ENCODE measurements around the gene HSF5. TPM values are rescaled to one million over a fixed set of nuclear protein-coding genes. Genes with fewer than 3 reads are reported as not detected.
"Not testable (repeated sequence)": the region's sequence is repeated elsewhere in the genome, so short reads cannot be mapped to it uniquely, and the experiment has no call there.

HSF5 gene
- total RNA-seq, 1 experiment from 2014 or later, result not detected

DNA sequence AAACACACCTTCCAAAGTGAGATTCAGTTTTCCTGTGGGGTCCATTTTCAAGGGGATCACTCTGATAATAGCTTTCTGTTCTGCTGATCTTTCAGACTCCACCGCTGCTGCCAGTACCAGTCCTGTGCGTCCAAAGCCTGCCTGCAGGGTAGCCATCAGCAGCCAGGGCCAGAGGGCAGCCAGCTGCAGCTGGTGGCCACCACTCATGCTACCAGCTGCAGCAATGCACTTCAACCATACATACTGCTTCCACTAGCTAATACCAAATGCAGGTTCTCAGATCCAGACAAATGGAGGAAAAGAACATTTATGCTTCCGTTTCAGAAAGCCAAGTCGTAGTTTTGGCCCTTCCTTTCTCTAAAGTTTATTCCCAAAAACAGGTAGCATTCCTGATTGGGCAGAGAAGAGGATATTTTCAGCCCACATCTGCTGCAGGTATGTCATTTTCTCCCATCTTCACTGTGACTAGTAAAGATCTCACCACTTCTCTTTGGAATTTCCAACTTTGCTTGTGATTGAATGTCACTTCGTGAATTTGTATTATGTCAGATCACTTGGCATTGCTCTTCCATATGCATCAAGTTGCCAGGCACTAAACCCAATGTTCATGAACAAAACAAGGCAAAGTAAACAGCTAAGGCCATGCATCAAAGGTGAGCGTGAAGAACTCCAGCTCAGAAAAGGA, 72.7 kb downstream of the HSF5 start:
- DNase-seq (ENCODE audit: extremely low read depth, low read depth), result no peak

DNA sequence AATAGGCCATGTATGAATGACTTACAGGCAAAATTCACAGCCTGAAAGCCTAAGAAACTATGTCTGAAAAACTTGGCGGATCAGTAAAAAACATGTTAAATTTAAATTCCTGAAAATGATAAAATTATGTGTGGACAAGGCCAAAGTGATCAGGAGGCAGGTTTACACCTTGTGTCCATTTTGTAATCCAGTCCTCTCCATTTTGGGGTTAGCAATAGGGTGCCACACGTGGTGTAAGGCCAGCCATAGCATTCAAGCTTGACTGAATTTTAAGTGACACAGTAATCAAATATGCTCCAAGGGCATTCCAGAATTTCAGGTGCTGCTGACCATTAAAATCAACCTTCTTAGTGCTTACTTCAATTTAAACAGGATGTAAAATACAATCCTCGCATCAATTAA, 73.6 kb downstream of the HSF5 start:
- DNase-seq (ENCODE audit: extremely low read depth, low read depth), result no peak

DNA sequence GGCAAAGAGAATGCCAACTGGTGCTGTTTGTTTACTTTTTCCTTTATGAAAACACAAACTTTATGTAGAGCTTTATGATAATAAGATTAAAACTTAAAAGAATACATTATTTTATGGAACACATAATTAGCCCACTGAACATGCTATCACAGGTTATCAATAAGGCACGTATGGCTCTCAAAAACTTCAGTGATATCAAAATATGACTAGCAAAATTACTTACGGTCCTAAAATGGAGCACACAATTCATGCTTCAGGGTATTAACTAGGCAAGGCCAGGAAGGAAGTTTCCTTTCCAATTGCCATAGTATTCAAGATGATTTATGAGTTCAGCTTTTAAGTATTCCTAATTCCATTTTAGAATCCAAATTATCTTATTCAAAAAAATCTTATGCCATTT, 74.5 kb downstream of the HSF5 start:
- no peak for DNase-seq (ENCODE audit: extremely low read depth, low read depth)

- no peak for DNase-seq (ENCODE audit: extremely low read depth, low read depth)
Observed at GRCh38 chr17:58412961-58413586, 75.1 kb downstream of the HSF5 start.

- DNase-seq (ENCODE audit: extremely low read depth, low read depth), result no peak
Observed at GRCh38 chr17:58412064-58412703, 76.0 kb downstream of the HSF5 start.

DNA sequence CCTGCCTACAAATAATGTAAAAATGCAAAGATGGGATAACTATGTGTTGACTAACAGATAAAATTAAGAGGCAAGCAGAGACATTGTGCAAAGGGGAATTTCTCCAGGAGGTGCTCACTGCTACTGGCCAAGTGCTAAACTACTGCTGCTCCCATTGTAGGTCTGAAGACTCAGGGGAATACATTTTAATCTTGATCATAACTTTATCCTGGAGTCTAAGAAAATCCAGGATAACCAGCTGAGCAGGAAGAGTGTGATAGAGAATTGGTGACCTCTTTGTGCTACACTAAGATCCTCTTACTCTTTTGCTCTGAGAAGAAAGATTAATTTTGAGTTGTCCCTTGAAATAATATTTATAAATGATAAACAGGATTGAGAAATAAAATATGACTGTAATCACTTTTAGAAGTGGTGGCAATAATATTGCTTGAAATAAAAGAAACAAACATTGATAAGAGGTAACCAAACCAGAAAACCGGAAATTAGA, 76.8 kb downstream of the HSF5 start:
- no peak for DNase-seq (ENCODE audit: extremely low read depth, low read depth)

DNA sequence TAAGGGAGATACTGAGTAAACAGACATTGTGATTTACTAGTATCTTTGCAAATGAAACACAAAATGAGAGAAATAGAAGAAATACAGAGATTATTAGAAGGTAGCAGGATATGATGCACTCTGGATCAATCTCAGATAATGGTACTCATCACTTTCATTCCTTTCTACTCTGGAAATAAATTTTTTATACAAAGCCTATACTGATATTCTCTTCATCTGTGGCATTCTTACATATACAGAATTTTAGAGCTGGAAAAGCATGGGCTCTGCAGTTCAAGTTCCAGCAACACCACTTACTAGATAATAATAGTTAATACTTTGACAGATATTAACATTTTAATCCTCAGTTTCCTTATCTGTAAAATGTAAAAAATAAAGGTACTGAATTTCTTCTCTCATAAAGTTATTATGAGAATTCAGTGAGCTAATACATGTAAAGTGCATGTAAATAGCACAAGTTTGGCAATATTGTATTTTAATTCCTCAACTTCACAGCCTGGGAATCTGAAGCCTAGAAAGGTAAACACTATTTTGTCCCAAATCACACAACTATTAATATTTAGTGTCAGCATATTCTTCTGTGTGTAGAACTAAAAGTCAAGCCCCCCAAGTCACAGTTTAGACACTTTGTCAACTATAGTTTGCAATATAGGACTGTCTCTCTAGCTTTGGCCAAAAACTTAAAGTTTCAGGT, 77.3 kb downstream of the HSF5 start:
- DNase-seq (ENCODE audit: extremely low read depth, low read depth), result no peak

- no peak for DNase-seq (ENCODE audit: extremely low read depth, low read depth)
Observed at GRCh38 chr17:58409432-58409831, 78.8 kb downstream of the HSF5 start.

DNA sequence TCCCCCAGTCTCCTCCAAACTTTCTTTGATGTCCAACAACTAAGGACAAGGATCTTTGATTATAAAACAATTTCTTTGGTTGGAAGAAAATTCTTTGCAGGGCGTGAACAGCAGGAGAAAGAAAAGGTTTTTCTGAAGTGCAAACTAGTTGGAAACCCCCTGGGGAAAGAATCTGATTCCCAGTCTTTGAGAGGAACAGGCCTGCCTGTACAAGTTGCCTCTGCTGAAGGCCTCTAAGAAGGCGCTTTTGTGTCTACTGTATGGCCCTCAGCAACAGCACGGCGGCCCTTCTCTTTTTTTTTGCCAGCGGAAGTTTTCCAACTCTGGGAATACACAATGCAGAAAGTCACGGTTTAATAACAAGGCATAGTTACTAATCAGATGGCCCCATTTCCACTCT, 84.9 kb downstream of the HSF5 start:
- no peak for DNase-seq (ENCODE audit: extremely low read depth, low read depth)

- DNase-seq (ENCODE audit: extremely low read depth, low read depth), result no peak
Observed at GRCh38 chr17:58402679-58403078, 85.5 kb downstream of the HSF5 start.

DNA sequence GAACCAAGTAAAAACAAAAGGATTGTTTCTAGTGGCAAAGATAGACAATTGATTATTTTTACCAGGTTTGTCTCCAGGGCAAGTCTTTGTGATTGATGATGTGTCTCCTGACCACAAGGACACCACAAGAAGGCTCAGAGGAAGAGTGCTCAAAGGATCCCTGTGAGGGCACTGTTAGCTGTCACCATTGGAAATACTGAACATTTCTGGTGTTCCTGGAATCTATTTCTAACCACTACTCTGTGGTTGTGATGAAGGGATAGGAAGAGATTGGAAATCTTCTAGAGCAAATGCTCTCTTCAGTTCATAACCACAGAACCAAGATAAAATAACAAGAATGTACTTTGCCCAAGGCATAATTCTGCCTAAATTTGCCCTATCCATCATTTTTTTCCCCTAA, 86.2 kb downstream of the HSF5 start:
- DNase-seq (ENCODE audit: extremely low read depth, low read depth), result no peak

GRCh38 chr17:58401287-58401686, 86.9 kb downstream of the HSF5 start:
- DNase-seq (ENCODE audit: extremely low read depth, low read depth), result no peak

- no peak for DNase-seq (ENCODE audit: extremely low read depth, low read depth)
Observed at GRCh38 chr17:58400826-58401225, 87.4 kb downstream of the HSF5 start.

DNA sequence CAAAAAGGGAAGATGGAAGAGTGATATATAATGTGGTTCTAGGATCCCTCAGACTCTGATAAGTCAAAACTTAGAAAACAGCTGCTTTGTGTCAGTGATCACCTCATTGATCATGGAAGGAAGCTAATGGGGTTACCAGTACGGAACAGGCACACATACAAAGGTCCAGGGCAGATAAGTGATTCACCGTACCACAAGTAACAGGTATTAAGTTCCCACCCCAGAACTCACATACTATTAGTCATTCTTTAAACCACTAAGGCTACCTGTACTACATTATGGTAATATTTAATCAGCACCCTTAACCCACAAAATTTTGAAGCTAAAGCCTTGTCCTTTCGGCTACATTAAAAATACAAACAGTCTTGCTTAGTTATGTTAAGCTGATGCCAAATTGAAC, 88.2 kb downstream of the HSF5 start:
- no peak for DNase-seq (ENCODE audit: extremely low read depth, low read depth)

- no peak for DNase-seq (ENCODE audit: extremely low read depth, low read depth)
Observed at GRCh38 chr17:58398574-58399266, 89.5 kb downstream of the HSF5 start.

DNA sequence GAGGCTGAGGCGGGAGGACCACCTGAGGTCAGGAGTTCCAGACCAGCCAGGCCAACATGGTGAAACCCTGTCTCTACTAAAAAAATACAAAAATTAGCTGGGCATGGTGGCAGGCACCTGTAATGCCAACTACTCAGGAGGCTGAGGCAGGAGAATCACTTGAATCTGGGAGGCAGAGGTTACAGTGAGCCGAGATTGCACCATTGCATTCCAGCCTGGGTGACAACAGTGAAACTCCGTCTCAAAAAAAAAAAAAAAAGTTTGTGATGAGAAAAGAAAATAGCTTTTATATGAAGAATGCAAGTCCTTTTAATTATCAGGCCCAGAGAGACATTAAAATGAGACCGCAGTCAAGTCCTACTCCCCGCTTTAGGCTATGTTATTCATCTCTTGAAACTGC, 90.8 kb downstream of the HSF5 start:
- not testable (repeated sequence) for DNase-seq (ENCODE audit: extremely low read depth, low read depth)

GRCh38 chr17:58396173-58396572, 92.0 kb downstream of the HSF5 start:
- DNase-seq (ENCODE audit: extremely low read depth, low read depth), result no peak

DNA sequence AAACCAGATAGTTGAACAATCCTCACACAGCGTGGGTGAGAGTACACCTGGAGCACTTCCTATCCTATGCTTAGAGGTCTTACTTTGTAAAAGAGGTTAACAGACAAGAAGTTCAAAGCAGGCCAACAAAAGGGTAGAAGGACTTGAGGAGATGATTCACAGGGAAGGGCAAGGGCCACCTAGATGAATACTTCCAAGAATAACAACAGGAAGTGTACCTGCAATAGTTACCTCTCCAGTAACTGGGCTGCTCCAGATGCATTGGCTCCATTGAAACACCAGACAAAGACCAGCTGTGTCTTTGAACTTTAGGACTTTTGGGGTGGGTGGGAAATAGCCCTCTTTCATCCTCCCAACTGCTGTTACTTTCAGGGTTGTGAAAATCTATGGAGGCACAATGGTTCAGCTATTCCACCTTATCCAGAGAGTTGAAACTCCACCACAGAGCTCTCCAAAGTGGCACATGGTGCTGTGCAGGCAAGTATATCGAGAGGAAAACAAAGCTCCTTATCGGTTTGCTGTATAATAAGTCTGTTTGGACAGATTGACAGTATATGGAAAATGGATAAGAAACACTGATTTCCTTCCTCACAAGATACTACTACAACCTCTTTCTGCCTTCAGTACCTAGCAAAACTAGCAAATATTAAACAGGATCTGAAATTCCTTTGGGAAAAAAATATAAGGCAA, 93.5 kb downstream of the HSF5 start:
- no peak for DNase-seq (ENCODE audit: extremely low read depth, low read depth)

DNA sequence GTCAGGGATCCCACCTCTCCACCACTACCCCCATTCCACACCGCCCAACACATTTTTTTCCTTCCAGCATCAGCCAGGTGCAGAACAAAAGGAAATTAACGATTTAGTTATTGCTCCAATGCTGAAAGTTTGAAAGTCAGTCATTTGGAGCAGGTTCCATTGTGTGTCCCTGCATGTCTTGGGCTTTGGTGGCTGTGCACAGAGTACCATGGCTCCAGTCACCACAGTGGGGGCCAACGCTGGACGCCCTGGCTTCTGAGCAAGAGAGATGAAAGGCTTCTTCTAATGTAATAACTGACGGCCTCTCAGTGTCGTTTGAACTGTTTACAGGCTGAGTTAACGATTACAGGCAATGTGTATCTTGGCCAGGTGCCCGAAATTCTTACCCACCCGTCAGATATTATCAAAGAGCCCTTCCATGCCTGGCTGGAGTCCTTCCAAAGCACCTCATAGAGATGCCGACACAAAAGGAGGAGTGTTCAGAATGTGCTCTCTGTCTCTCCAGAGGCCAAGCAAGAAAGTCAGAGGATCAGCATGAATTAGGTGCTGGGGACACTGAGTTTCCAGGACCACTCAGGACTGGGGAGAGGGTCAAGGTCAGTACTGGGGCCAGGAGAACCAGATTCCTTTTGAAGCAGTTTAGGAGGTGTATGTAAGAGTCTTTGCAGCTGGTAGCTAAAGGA, 96.8 kb downstream of the HSF5 start:
- DNase-seq (ENCODE audit: extremely low read depth, low read depth), result peak; percentile 14

- no peak for DNase-seq (ENCODE audit: extremely low read depth, low read depth)
Observed at GRCh38 chr17:58390884-58391283, 97.3 kb downstream of the HSF5 start.
